ENCODE data around the gene ADAP1. TPM values are rescaled to one million over a fixed set of nuclear protein-coding genes. Genes with fewer than 3 reads are reported as not detected.

The ADAP1 gene
- total RNA-seq, 1 donor from 2014 or later = 11.9 TPM

DNA sequence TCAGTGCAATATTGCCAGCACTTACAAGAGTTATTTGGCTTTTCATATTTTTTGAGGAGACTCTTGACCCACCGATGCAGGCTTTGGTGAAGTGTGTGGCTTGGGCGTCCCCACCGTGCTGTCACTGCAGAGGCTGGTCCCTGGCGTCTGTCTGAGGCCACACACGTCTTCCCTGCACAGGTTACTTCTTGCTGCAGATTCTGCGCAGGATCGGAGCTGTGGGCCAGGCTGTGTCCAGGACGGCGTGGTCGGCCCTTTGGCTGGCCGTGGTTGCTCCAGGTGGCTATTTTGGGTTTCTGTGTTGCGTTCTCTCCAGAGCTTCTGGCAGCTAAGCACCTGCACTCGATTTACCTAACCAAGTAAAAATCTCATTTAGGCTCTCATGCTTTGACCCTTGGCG is 103.3 kb downstream of the ADAP1 start:
- intact Hi-C loops (cut with micrococcal nuclease) = no loop called here
- no peak overlapping the region for H3K4me3 Mint-ChIP-seq
- H3K27ac Mint-ChIP-seq = no peak overlapping the region
- peaks cover 75% of the 10 kb centered on the region for H3K36me3 Mint-ChIP-seq (ENCODE audit: low read depth)
- CTCF ChIA-PET = interaction anchor here (0.8 kb wide), 1 partner anchor 22 kb away, joined by 3 read pairs; no protein-coding TSS in a partner anchor
- no peaks in the 10 kb centered on the region for H3K9me3 Mint-ChIP-seq
- DNase-seq (no peak), ATAC-seq (ENCODE audit: low read depth) (no peak)
- POLR2A ChIA-PET = no interaction called here
- no peaks in the 10 kb centered on the region for H3K4me1 Mint-ChIP-seq
- TF ChIP-seq, protein P1, sequence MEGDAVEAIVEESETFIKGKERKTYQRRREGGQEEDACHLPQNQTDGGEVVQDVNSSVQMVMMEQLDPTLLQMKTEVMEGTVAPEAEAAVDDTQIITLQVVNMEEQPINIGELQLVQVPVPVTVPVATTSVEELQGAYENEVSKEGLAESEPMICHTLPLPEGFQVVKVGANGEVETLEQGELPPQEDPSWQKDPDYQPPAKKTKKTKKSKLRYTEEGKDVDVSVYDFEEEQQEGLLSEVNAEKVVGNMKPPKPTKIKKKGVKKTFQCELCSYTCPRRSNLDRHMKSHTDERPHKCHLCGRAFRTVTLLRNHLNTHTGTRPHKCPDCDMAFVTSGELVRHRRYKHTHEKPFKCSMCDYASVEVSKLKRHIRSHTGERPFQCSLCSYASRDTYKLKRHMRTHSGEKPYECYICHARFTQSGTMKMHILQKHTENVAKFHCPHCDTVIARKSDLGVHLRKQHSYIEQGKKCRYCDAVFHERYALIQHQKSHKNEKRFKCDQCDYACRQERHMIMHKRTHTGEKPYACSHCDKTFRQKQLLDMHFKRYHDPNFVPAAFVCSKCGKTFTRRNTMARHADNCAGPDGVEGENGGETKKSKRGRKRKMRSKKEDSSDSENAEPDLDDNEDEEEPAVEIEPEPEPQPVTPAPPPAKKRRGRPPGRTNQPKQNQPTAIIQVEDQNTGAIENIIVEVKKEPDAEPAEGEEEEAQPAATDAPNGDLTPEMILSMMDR (IDR thresholded peaks at IDR 0.05) = no peak
- no peaks in the 10 kb centered on the region for H3K27me3 Mint-ChIP-seq

DNA sequence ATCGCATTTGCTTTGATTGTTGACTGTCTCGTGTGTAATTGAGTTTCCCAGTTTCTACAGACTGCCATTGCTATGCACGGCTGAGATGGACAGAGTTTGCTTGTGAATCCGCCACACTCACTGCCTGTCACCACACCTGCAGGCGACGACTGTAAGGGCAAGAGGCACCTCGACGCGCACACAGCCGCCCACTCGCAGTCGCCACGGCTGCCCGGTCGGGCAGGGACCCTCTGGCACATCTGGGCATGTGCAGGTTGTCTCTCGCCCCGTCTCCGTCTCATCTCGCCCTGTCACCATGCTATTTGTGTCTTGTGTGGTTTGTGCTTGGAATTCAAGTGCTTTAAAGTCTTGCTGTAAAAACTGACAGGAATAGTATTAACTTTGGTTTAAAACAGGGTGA is 104.7 kb downstream of the ADAP1 start:
- Mint-ChIP-seq H3K27me3 (no peaks in the 10 kb centered on the region), H3K36me3 (ENCODE audit: low read depth) (peaks cover 73% of the 10 kb centered on the region), H3K9me3 (no peaks in the 10 kb centered on the region), H3K4me1 (no peaks in the 10 kb centered on the region), H3K27ac (no peak overlapping the region), H3K4me3 (no peak overlapping the region)
- POLR2A ChIA-PET = no interaction called here
- intact Hi-C loops (cut with micrococcal nuclease) = no loop called here
- CTCF ChIA-PET = no interaction called here
- DNase-seq (no peak), ATAC-seq (ENCODE audit: low read depth) (no peak)
- TF ChIP-seq, protein P1 (IDR thresholded peaks at IDR 0.05) = no peak

DNA sequence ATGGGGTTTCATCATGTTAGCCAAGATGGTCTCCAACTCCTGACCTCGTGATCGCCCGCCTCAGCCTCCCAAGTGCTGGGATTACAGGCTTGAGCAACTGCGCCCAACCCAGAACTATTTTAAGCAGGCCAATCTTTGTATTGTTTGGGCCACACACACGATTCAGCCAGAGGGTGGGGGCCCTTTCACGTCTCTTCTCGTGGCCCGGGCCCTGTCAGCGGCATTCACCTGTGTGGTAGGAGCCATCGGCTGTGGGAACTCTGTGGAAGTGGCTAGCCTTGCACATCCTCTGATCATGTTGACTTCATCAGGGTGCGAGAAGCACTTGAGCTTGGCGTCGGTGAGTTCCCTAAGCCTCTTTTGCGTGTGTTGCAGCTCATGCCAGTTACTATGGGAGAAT is 105.3 kb downstream of the ADAP1 start:
- intact Hi-C loops (cut with micrococcal nuclease) = no loop called here
- no peak for DNase-seq
- Mint-ChIP-seq H3K4me3 (no peak overlapping the region), H3K9me3 (no peaks in the 10 kb centered on the region), H3K27me3 (no peaks in the 10 kb centered on the region), H3K36me3 (ENCODE audit: low read depth) (peaks cover 73% of the 10 kb centered on the region), H3K4me1 (no peaks in the 10 kb centered on the region), H3K27ac (no peak overlapping the region)
- no peak for ATAC-seq (ENCODE audit: low read depth)
- POLR2A ChIA-PET = no interaction called here
- CTCF ChIA-PET = no interaction called here
- TF ChIP-seq, protein P1 (IDR thresholded peaks at IDR 0.05) = no peak

Other genes with a start within 250 kb of the ADAP1 start
- 23.5 and 25.9 TPM in 2 replicates for gene DNAAF5, start 228.0 kb downstream of the ADAP1 start, total RNA-seq
- gene PRKAR1B, start 227.4 kb downstream of the ADAP1 start, total RNA-seq = 17.2 and 17.5 TPM in 2 replicates
- 101 and 119 TPM in 2 replicates for gene SUN1, start 122.2 kb downstream of the ADAP1 start, total RNA-seq
- 40.5 and 41.4 TPM in 2 replicates for gene GET4, start 78.1 kb downstream of the ADAP1 start, total RNA-seq
- gene COX19, start 20.9 kb upstream of the ADAP1 start, total RNA-seq = 21.2 and 24.5 TPM in 2 replicates
- gene CYP2W1, start 28.5 kb upstream of the ADAP1 start, total RNA-seq = not detected in 2 replicates
- 6.2 and 6.9 TPM in 2 replicates for gene GPR146, start 89.9 kb upstream of the ADAP1 start, total RNA-seq
- gene GPER1, start 133.4 kb upstream of the ADAP1 start, total RNA-seq = 2.7 and 3.0 TPM in 2 replicates
- gene ZFAND2A, start 205.5 kb upstream of the ADAP1 start, total RNA-seq = 20.4 and 21.6 TPM in 2 replicates